Measurements from ENCODE around the gene GAS5. TPM values are rescaled to one million over a fixed set of nuclear protein-coding genes. Genes with fewer than 3 reads are reported as not detected.

Gene GAS5
- total and polyA plus RNA-seq, 9 of the 15 experiments (the other 6 are each of a cell fraction or from before 2014, with no cell fraction given), result 565 to 1,860 (median 1,006) TPM

GRCh38 chr1:173868266-173869020, 654 bp upstream of the GAS5 start, which contains the start of gene ZBTB37 (continued):
- TF ChIP-seq ZNF707 (CRISPR knock-in tag; conservative IDR thresholded peaks at IDR 0.05), result no peak
- peak; percentile 71 for TF ChIP-seq BCOR (IDR thresholded peaks at IDR 0.05)
- TF ChIP-seq PTTG1 (tag; IDR thresholded peaks at IDR 0.05; ENCODE audit: low read depth), result no peak
- no peak for TF ChIP-seq ZNF354B (CRISPR knock-in tag; IDR thresholded peaks at IDR 0.05)
- TF ChIP-seq ZMIZ1 (IDR thresholded peaks at IDR 0.05; ENCODE audit: low read depth in 2 of 2, low read length in 2 of 2), result no peak
- TF ChIP-seq POLR2B (IDR thresholded peaks at IDR 0.05; ENCODE audit: low read depth, partially characterized antibody), result no peak
- peak in 1 of 2 experiments; percentile 86; a peak in 2 of 4 replicates for TF ChIP-seq ZNF639 (CRISPR knock-in tag; conservative IDR thresholded peaks at IDR 0.05 in 1 of 2, IDR thresholded peaks at IDR 0.05 in 1 of 2)
- TF ChIP-seq KLF13 (tag; IDR thresholded peaks at IDR 0.05; ENCODE audit: borderline replicate concordance, low read depth), result peak; percentile 91
- no peak for TF ChIP-seq CBX2 (IDR thresholded peaks at IDR 0.05; ENCODE audit: insufficient read depth, low read length, poor library complexity, severe bottlenecking)
- TF ChIP-seq IFI16 (CRISPR knock-in tag; IDR thresholded peaks at IDR 0.05), result no peak
- TF ChIP-seq ARNT (IDR thresholded peaks at IDR 0.05), result peak; percentile 37 to 64; a peak in 1 of 4 replicates
- TF ChIP-seq ZBTB2 (IDR thresholded peaks at IDR 0.05), result no peak; the same call in 1 of the 2 replicates
- TF ChIP-seq CHD4 (IDR thresholded peaks at IDR 0.05; ENCODE audit: insufficient read depth, insufficient replicate concordance, low read depth, low read length, poor library complexity, severe bottlenecking), result peak; percentile 60
- no peak for TF ChIP-seq ZNF324 (CRISPR knock-in tag; IDR thresholded peaks at IDR 0.05)
- no peak for TF ChIP-seq GTF2A2 (tag; IDR thresholded peaks at IDR 0.05)
- TF ChIP-seq RBM14 (IDR thresholded peaks at IDR 0.05; ENCODE audit: borderline replicate concordance, insufficient read depth, low read depth, low read length), result no peak
- TF ChIP-seq ZBTB1 (CRISPR knock-in tag; IDR thresholded peaks at IDR 0.05; ENCODE audit: borderline replicate concordance, low read depth), result peak; percentile 38; the same call in 1 of the 2 replicates
- no peak for TF ChIP-seq PHB2 (IDR thresholded peaks at IDR 0.05; ENCODE audit: low read depth)
- TF ChIP-seq BHLHE40 (IDR thresholded peaks at IDR 0.05; ENCODE audit: low read length), result no peak
- no peak for TF ChIP-seq SIX5 (IDR thresholded peaks at IDR 0.05; ENCODE audit: borderline replicate concordance in 1 of 2, insufficient read depth in 1 of 2, low read depth in 1 of 2, low read length in 2 of 2)
- TF ChIP-seq ZNF76 (CRISPR knock-in tag; IDR thresholded peaks at IDR 0.05; ENCODE audit: borderline replicate concordance), result 0 out of 2 replicates have a peak, but pooled peaks have one; percentile 62
